Sigmoid colon (tissue), 4 donors: ENCODE measurements around the gene IL15RA.

Source experiments
- EP300 ChIP-seq, 4 donors: sonication (generic); formaldehyde crosslinking; IDR thresholded peaks; one replicate each; pipeline ENCODE4 v1.6.1; 2017; ENCODE audit warnings: antibody characterized with exemption in 4 of 4
- POLR2AphosphoS5 ChIP-seq, 4 donors: sonication (generic); formaldehyde crosslinking; IDR thresholded peaks; one replicate each; pipeline ENCODE4 v1.6.1; 2017; ENCODE audit warnings: antibody characterized with exemption in 4 of 4
- TF ChIP-seq, protein P1 (sequence below), 4 experiments: fragments of 450-650 bp in 3 of 4; fragments of 200-600 bp in 1 of 4; IDR thresholded peaks; one replicate each; pipeline ENCODE4 v1.5.1; 2016 to 2019; ENCODE audit warnings: antibody characterized with exemption in 4 of 4, mild to moderate bottlenecking in 3 of 4, moderate library complexity in 2 of 4

DNA sequence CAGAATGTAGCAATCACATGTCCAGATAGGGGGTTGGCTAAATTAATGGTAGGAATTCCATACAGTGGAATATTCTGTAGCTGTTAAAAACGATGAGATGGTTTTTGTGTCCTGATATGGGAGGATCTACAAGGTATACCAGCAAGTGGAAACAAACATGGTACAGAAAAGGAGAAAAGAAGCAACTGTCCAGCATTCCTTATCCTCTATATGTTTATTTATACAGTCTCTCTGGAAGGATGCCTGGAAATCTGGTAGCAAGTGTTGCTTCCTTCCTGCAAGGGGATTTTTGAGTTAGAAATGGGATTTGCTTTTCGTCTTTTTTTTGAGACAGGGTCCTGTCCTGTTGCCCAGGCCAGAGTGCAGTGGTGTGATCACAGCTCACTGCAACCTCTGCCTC, 19.3 kb downstream of the IL15RA start:
- TF ChIP-seq EP300 (IDR thresholded peaks at IDR 0.05) (no peak), POLR2AphosphoS5 (IDR thresholded peaks at IDR 0.05) (no peak)
- TF ChIP-seq, protein P1, sequence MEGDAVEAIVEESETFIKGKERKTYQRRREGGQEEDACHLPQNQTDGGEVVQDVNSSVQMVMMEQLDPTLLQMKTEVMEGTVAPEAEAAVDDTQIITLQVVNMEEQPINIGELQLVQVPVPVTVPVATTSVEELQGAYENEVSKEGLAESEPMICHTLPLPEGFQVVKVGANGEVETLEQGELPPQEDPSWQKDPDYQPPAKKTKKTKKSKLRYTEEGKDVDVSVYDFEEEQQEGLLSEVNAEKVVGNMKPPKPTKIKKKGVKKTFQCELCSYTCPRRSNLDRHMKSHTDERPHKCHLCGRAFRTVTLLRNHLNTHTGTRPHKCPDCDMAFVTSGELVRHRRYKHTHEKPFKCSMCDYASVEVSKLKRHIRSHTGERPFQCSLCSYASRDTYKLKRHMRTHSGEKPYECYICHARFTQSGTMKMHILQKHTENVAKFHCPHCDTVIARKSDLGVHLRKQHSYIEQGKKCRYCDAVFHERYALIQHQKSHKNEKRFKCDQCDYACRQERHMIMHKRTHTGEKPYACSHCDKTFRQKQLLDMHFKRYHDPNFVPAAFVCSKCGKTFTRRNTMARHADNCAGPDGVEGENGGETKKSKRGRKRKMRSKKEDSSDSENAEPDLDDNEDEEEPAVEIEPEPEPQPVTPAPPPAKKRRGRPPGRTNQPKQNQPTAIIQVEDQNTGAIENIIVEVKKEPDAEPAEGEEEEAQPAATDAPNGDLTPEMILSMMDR (IDR thresholded peaks at IDR 0.05) = no peak
